Activated CD4-positive, alpha-beta T cell treated with anti-CD3 and anti-CD28 coated beads for 4 hours (primary cell): ENCODE data around the gene VLDLR.
"Not testable (repeated sequence)": the region's sequence is repeated elsewhere in the genome, so short reads cannot be mapped to it uniquely, and the experiment has no call there.

Experiments
- DNase-seq, 2 donors: peaks; one replicate each; pipeline ENCODE4 v3.0.0-alpha.2; 2020

The VLDLR gene

DNA sequence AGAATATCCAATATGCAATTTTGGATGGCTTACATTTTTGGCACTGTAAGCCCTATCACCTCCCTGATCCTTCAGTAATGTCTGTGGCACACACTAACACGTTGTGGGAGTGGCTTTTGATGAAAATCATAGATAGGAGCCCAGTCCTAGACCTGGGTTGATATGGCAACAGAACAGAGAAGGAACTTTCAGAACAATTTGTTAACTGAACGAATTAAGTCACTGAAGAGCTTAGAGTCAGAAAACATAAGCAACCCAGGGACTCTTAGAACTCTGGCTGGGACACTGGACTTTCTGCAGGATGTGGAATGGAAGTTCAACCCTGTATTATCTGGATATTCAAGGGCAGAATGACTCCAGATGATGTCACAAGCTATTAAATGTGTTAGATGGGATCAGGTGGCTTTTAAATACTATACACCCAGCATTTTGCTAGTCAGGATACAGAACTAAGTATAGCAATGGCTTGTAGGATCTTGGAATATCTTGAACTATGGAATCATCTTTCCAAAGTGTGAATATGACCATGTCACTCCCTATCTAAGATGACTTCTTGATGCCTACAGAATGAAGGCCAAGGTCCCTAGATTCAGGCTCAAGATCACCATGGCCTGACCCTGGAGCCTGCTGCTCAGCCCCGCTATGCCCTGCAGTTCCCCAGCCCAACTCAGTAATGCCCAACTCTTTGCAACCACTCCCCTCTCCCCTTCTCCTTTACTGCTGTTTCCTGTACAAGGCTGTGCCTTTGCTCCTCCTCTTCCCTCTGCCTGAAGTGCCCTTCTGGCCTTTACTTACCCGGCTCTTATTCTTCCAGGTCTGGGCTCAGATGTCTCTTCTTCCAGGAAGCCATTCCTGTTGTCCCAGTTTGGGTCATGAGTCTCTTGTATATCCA, 42.8 kb downstream of the VLDLR start:
- no peak for DNase-seq

DNA sequence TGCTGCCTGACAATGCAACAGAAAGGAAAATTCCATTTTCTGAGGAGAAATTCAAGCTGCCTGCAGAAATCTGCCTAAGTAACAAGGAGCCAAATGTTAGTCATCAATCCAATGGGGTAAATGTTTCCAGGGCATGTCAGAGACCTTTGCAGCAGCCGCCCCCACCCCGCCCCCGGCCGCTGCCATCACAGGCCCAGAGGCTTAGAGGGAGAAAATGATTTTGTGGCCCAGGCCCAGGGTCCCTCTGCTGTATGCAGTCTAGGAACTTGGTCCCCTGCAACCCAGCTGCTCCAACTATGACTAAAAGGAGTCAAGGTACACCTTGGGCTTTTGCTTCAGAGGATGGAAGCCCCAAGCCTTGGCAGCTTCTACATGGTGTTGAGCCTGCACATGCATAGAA, 45.0 kb downstream of the VLDLR start:
- DNase-seq: no peak

DNA sequence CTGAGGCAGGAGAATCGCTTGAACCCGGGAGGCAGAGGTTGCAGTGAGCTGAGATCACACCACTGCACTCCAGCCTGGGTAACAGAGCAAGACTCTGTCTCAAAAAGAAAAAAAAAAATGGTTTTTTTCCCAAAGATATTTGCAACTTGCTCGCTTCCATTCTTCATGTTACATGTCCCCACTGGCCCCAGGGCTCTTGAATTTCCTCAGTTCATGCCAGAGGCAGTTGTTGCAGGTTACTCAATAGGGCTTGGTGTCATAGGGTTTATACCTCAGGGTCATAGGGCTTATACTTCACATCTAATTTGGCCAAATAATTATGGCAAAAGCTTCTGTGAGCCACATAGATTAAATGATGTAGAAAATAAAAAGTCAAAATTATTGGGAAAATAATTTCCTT, 51.6 kb downstream of the VLDLR start:
- no peak for DNase-seq

DNA sequence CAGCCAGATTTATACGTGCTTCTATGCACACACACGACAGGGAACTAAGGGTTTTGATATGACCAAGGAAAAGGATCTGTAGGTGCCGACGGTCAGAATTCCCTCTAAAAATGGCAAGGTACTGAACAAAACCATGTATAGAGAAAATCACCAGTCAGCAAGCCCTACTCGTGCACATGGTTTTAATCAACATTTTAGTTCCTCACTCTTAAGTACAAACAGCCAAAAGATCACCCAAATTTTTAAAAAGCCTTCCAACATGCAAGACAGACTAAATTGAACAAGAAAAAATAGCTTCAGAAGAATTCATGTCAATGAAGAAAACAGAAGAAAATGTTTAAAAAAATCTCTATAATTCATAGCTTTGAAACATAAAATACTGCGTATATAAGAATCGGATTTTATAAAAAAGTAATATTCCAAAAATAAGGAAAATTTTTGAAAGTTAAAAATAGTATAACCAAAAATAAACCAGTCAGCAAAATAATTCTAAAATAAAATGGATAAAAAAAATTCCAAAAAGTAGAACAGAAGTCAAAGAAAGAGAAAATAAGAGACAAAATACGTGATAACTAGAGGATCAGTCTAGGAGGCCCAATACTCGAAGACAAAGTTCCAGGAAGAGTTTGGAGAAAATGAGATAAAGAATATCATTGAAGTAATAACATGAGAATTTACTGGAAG, 52.7 kb downstream of the VLDLR start:
- no peak for DNase-seq

DNA sequence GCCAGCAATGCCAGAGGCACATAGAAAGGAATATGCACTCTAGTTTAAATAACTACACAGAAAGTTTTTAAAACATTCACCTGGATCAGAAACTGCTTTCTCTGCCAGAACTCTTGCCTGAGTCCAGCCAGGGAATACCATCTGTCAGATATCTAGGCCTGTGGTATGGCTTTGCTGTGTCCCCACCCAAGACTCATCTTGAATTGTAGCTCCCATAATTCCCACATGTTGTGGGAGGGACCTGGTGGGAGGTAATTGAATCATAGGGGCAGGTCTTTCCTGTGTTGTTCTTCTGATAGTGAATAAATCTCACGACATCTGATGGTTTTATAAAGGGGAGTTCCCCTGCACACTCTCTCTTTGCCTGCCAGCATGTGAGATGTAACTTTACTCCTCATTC, 54.2 kb downstream of the VLDLR start:
- no peak for DNase-seq

DNA sequence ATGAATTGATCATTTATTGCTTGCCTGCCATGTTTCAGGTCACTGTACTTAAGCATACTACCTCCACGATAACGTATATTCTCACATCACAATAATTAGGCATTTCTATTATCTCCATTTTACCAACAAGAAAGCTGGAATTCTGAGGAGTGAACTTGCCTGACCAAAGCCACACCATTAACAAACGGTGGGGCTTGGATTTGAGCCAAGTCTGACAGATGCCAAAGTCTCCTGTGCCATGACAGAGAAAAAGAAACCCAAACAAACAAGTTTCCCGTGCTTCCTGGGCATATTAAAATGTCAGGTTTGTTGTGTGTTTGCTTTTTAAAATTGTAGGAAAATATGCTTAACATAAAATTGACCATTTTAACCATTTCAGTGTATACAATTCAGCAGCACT, 54.9 kb downstream of the VLDLR start:
- DNase-seq: no peak

DNA sequence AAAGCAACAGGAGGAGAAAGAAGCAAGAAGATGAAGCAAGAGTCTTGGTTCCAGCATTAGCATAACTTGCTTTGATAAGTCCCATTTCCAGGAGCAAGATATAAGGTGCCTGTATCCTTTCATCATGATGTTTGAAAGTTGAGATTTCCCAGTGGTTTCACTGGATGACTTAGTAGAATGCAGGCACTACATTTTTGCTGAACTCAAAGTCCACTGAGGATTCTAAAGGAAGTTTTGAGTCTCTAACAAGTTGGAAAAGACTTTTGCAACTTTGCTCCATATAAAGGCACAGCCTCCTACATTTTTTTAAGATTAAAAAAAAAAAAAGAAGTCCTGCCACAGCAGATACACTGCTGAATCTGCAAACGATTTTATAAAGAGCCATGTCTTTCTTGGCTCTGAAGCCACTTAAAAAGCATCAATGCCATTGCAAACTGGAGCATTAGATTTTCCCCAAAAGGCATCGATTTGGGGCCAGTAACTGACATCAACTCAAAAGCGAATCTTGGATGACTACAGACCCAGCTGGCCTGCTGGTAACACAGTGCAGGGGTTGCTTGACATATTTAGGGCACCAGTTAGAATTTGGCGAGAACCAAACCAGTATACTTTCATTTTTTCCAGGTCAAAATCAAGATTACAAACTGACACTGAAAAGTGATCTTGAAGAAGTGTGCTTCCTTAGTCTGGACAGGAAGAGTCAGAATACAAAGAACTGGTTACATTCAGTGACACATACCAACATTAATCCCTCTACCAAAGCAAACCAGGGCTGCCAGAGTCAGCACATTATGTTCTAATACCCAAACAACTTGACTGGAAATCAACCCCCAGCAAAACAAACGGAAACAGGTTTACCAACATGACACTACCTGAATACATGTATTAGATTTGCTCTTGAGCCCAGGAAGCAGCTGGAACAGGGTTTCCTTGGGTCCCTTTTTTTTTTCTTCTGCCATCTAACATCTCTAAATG, 56.6 kb downstream of the VLDLR start:
- no peak for DNase-seq

DNA sequence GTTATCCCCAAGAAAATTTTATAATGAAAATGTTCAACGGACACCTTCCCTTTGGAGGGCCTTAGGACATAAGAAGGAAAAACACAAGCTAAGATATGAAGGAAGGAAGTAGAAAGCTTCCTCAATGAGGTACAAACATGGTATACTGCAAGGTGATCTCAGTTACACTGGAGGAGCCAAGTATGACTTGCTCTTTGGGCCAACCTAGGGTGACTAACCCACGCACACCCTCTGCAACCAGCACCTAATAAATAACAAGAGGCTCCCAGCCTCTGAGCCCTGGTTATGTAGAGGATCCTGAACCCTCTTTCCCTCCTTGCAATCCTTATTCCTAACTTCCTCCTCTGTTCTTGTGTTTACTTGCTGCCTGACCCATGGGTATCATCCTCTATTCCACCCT, 57.4 kb downstream of the VLDLR start:
- no peak for DNase-seq

DNA sequence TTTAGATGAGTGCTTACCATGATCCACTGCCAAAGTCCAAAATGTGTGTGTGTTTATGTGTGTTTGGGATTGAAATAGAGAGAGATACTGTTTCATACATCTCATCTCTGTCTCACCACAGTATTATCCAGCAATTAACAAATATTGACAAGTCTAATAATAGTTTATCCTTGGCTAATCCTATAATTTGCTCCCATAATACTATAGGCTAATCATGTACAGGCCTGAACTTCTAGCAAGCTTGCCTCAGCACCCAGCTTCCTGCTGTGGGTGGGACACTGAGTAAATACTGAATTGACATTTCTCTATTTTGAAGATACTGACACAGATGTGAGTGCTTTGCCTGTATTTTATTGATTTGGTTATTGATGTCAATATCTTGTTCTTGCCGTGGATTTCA, 60.4 kb downstream of the VLDLR start:
- DNase-seq: no peak

DNA sequence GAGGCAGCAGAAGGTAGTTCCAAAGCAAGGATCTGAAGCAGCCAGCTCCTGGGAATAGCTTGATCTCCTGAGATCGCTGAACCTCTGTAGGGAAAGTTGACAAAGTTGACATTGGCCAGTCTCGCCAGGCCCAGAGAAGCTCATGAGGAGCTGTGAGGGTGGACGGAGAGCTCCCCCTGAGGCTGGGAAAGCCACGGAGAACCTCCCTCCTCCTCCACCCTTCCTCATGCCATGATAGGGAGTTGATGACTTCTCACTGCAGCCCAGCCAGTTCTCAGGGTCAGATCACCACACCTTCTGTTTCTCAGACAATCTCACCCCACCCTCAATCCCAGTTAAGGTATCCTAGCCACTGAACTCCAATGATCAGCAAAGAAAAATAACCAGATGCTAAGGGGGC, 65.3 kb downstream of the VLDLR start:
- no peak for DNase-seq

DNA sequence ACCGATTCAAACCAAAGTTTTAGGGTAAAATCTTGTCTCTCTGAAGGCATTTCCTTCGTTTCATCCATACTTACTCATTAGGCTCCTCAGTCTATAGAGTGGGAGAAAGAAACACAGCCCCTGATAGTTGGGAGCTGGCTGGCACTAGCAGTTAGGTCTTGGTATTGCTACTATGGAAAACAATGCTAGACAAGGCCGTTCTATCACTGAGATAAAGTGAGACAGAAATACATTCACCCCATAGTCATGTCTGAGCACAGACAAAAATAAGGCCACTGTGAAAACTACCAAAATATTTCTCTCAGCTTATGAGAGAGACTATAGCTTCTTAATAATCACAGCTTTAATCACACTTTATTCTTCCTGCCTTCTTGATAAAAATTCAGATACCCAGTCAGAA, 67.0 kb downstream of the VLDLR start:
- DNase-seq: no peak

DNA sequence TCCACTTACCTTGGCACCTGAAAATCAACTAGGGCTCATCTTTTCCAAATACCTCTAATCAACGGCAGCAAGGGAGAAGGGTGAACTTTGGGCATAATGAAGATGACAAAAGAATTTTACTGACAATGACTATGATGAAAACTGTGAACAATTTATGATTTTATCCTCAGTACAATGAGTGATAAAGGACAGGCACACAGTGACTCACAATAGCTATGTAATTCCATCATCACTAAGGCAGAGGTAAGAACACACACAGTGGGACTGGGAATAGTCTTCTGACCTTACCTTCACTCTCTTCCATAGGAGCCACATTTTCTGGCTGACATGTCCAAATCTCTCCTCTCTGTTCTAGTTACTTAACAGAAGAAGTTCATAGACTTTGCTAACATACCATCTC, 69.6 kb downstream of the VLDLR start:
- DNase-seq: no peak

DNA sequence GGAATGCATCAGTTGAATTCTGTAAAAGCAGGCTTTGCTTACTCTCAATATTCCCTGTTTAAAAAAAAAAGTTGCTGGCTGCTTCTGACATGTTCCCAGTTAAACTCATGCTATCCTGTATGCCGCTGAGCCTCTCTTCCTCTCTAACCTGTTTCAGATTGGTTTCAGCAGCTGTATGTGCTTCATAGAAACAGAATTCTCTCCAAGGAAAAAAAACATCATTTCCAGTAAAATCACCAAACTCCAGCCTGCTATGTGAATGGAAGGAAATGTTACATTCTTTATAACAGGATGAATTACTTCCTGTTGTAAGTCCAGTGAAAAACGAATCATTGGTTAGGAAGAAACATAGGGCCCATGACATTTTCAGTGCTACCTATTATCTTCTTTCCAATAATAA, 70.0 kb downstream of the VLDLR start:
- DNase-seq: no peak

DNA sequence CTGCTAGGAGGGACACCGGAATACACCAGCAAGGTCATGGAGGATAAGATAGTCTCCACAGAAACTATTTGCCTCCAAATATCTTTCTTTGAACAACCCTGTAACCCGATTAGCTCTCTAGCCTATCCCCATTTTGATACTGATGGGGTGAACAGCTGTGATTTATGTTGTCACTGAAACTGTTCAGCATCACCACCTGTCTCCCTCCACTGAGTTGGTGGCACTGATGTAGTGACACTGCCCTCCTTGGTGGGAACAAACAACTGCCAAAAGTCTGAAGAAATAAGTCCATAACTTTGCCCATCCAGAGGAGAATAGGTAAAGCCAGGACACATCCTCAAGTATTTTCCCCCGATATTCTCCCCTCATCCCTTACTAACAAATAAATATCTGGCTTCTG, 71.5 kb downstream of the VLDLR start:
- no peak for DNase-seq

DNA sequence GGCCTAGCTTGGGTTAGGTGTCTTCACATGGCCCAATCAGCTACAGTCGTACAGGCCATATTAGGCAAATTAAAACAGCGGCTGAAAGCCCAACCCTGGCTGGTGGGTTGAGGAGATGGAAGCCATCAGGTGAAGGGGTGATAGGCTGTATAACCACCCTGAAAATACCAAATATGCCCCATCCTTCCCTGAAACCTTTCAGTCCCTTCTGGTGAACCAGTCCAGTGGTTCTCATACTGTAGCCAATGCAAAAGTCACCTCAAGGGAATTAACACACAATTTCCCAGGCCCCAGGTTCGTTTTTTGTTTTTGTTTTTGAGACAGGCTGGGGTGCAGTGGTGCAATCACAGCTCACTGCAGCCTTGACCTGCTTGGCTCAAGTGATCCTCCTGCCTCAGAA, 75.9 kb downstream of the VLDLR start:
- no peak for DNase-seq

DNA sequence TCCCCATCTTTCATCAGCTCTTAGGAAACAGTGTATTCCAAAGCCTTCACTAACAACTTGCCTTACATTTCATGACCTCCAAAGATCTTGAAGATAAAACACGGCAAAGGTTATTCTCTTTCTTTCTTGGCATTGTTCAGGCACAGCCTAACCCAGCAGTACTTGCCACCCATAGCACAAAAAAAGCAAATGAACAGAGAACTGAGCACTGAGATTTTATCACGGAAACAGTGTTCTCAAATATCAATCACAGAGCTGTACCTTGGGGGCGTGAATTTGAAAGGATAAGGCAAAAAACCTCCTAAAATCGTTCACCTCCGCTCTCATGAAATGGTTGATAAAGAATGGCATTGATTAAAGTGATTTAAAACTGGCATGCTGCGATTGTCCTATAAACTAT, 78.8 kb downstream of the VLDLR start:
- no peak for DNase-seq

DNA sequence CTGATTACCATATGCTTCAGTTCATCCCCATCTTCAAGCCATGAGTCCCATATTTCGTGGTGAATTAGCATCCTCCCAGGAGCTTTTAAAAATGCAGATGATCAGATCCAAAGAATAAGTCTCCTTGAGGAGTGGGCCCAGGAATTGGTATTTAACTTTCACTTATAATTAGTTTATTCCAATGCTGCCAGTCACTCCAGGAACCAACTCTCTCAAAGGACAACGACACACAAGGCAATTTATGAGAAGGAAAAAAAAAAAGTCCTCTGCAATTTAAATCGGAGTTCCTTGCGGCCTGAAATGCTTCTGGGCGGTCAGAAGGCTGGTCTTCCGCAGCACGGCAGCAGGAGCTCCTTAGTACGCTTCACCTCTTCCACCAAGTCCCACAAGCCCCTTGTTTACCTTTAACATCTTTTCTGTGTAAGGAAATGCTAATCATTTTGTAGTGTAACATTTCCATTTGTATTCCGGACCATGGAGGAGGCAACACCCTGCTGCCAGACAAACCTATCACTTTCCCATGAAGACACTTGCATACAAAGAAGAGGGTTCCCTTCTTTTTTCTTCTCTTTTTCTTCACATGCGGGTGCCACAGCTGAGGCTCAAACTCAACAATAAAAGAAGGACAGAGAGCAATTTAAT, 79.4 kb downstream of the VLDLR start:
- DNase-seq: no peak

DNA sequence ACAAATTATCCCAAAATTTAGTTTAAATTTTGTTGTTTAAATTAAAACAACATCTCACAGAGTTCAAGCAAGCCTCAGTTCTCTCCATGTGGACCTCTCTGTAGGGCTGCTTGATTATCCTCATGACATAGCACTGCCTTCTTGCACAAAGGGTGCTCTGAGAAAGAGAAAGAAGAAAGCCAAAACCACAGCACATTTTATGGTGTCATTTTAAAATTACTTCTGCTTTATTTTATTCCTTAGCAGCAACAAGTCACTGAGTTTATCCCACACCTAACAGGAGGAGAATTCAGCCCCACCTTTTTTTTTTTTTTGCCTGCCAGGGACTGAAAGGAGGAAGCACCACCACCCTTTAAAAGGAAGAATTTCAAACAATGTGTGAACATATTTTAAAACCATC, 82.9 kb downstream of the VLDLR start:
- no peak for DNase-seq

DNA sequence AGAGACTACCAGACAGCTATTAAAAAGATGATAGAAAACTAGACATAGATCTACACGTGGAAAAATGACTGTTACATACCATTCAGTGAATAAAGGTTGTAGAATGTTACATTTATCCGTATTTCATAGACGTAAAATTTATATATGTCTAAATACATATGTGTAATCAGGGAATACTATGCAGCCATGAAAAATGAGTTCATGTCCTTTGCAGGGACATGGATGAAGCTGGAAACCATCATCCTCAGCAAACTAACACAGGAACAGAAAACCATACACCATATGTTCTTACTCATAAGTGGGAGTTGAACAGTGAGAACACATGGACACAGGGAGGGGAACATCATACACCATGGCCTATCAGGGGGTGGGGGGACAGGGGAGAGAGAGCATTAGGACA, 85.7 kb downstream of the VLDLR start:
- DNase-seq: not testable (repeated sequence)
